D721Med (cell line): ENCODE measurements around the gene HINT3.

Experiments
- DNase-seq: peaks from one replicate; pipeline ENCODE4 v3.0.0; 2011; ENCODE audit warnings: low spot score; ENCODE audit not compliant: insufficient read length
- FAIRE-seq: peaks from 2 replicates; lab custom pipeline; 2011; peaks lifted over from hg19 to GRCh38; lab: Jason Lieb, UNC
- TF ChIP-seq, protein P1 (sequence below): IDR thresholded peaks from 2 replicates; pipeline ENCODE4 v1.5.1; 2012; ENCODE audit warnings: mild to moderate bottlenecking, control low read depth; ENCODE audit not compliant: insufficient read depth; ENCODE audit errors: missing control alignments

HINT3 gene

DNA sequence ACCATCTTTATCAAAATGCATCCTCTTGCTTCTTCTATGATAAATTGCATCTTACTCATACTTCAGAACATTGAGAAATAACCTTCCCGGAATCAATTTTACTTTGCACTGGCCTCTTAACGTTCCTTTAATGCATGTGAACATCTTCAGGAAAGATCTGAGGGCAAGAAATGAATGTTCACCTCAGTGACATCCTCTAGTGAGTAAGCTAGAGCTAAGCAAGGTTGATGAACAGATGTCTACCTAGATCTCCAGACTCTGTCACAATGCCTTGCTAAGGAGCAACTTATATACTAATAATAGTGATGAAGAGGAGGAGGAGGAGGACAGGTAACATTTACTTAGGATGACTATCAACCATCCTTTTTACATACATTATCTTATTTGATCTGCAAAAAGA lies 16.8 kb upstream of the HINT3 start:
- no peak for FAIRE-seq
- TF ChIP-seq, protein P1, sequence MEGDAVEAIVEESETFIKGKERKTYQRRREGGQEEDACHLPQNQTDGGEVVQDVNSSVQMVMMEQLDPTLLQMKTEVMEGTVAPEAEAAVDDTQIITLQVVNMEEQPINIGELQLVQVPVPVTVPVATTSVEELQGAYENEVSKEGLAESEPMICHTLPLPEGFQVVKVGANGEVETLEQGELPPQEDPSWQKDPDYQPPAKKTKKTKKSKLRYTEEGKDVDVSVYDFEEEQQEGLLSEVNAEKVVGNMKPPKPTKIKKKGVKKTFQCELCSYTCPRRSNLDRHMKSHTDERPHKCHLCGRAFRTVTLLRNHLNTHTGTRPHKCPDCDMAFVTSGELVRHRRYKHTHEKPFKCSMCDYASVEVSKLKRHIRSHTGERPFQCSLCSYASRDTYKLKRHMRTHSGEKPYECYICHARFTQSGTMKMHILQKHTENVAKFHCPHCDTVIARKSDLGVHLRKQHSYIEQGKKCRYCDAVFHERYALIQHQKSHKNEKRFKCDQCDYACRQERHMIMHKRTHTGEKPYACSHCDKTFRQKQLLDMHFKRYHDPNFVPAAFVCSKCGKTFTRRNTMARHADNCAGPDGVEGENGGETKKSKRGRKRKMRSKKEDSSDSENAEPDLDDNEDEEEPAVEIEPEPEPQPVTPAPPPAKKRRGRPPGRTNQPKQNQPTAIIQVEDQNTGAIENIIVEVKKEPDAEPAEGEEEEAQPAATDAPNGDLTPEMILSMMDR: no peak
- no peak for DNase-seq

DNA sequence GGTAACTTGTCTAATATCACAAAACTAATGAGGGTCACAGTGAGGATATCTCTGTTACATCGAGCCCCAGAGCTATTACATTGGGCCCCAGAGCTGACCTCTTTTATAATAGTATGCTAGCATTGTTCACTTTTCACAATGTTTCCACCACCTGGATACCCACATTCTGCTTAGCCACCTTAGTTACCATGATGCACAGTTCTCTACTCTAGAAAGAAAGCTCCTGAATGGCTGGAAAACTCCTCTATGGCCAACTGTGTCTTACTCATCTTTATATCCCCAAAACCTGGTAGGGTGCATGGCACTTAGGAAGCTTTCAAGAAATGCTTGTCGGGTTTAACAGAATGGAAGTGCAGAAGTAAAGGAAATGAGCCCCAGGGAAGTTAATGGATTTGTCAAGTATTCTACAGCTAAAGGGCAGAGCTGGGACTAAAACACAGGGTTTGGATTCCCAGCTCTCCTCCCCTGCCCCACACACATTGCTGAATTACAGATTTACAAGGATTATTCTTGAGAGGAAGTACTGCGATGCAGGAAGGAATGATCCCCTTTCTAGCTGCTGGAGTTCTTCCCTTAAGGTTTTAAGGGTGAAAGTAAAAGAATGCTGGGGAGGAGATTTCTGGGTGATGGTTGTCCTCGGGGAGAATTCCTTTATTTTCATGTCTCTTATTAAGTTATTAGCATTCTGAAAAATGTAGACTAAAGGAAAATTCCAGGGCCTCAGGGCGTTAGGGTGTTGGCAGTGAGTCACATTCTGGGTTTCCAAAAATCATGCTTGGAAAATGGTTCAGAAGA lies 16.1 kb upstream of the HINT3 start:
- TF ChIP-seq, protein P1: no peak
- DNase-seq (no peak), FAIRE-seq (no peak)

DNA sequence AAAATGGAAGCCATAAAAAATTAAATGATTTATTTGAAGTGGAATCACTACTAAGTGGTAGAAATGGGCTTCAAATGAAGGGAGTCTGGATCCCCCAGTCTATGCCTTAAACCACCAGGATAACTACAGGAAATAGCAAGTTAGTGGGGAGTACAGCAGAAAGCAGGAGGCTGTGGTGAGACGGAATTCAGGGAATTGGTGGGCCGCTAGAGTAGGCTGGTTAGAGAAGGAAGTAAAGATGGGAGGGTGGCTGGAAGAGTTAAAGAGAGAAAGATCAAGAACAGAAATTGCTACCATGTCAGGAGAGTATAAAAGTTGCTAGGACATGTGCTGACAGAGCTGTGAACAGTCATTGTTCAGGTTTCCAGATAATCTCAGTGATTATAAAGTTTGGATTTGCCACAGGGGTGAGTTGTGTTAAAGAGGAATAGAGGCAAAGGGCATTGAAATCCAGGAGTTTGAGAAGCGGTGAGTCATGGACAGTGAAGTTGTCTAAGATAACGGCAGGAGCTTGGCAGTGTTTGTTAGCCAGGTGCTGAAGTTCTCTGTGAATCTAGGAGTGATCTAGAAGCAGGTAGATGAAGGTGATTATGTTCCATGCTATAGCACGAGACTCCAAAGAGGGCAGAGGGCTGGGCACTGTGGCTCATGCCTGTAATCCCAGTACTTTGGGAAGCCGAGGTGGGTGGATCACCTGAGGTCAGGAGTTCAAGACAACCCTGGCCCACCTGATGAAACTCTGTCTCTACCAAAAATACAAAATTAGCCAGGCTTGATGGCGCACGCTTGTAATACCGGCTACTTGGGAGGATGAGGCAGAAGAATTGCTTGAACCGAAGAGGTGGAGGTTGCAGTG lies 13.7 kb upstream of the HINT3 start:
- DNase-seq (no peak), FAIRE-seq (no peak)
- TF ChIP-seq, protein P1: no peak

DNA sequence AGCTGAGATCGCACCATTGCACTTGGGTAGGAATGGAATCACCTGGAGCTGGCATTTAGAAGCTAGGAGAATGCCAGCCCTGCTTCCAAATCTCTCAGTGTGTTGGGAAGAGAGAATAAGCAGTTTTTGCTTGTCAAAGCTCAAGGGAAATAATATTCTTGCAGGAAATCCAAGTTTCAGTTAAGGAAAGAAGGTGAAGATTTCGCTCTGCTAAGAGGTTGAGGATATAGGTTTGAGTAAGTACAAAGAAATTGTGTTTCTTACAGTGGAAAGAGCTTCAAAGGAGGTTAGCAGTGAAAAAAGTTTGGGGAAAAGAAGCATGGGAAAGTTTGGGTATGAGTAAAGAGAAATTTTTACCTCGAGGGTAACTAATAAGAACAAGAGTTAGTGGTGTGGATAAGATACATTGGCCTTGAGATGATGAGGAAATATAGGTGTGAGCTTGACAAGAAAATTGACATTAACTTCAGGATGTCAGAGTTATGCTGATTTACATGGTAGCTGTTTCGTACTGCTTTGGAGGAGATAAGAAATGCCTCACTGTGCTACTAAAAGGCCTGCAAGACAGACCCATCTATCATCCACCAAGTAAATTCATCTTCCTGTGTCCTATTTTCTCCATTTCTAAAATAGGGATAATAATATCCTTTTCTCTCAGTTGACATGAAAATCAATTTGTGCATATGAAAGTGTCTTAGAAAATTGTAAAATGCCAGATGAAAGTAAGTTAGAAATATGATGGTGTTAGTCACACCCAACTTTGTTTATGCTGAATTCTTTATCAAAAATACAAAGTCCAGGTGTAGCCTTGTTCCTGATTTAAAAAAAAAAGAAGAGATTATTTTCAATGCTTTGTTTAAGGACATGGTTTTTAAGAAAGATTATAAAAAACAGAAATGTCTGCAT lies 12.8 kb upstream of the HINT3 start:
- no peak for FAIRE-seq
- no peak for DNase-seq
- TF ChIP-seq, protein P1: no peak

DNA sequence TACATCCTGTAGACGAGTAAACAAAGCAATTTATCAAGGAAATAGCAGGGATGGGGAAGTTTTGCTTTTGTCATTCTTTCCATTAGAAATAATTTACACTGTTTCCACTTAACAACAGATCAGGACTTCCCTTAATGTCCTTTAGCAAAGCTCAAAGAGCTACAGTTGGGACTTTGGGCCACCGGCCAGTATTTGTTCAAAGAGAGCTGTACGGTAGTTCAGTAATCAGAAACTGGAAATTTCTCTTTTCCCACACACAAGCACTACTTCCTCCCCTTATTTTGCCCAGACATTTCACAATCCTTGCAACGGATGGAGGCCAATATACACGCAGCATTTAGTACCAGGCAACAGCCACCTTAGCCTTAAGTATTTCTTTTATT lies 12.1 kb upstream of the HINT3 start:
- TF ChIP-seq, protein P1: no peak
- DNase-seq: no peak
- FAIRE-seq: no peak

DNA sequence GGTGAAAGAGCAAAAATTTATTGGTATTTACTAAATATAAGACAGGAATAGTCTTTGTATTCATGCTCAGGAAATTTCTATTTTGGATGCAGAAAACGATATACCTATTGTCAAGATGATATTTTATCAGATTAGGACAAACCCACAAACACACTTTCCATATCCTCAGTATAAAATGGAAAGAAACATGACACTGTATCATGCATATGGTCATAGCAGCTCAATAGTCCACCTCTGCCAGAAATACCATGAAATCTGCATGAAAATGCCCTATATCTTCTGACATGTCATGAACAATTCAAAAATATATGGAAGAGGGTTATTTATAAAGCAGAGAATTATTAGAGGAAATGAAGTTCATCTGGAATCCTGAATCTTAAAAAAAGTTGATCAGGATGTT lies 11.7 kb upstream of the HINT3 start:
- TF ChIP-seq, protein P1: no peak
- no peak for DNase-seq
- FAIRE-seq: no peak
